ENCODE results near the gene C3.

DNA sequence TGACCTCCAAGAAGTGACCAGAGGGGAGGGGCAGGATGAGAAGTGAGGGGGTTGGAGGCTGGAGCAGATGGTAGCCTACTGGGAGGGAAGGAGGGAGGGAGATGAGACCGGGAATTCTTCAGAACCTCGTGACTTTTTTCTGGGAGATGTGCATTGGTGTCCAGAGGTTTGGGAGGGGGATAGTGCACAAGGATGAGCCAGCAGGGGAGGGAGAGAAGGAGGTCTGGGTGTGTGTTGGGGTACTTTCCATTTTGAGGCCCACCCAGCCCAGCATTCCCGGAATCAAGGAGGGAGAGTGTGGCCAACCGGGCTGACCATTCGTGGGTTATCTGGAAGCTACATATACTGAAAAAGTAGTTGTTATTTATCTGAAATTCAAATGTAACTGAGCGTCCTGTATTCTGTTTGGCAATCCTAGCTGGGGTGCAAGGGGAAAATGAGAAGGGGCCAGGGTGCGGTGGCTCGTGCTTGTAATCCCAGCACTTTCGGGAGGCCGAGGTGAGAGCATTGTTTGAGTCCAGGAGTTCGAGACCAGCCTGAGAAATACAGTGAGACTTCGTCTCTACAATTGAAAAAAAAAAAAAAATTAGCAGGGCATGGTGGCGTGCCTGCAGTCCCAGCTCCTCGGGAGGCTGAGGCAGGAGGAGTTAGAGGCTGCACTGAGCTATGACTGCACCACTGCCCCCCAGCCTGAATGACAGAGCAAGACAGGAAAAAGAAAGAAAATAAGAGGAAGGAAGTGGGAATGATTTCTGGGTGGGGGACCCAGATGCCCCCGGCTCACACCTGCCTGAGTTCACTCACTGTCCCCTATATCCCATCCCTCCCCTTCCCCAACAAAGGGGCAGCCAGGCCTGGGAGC is 4.4 kb upstream of the C3 start:
- TF ChIP-seq EP300 (IDR thresholded peaks at IDR 0.05): no peak
- TF ChIP-seq, protein P1, sequence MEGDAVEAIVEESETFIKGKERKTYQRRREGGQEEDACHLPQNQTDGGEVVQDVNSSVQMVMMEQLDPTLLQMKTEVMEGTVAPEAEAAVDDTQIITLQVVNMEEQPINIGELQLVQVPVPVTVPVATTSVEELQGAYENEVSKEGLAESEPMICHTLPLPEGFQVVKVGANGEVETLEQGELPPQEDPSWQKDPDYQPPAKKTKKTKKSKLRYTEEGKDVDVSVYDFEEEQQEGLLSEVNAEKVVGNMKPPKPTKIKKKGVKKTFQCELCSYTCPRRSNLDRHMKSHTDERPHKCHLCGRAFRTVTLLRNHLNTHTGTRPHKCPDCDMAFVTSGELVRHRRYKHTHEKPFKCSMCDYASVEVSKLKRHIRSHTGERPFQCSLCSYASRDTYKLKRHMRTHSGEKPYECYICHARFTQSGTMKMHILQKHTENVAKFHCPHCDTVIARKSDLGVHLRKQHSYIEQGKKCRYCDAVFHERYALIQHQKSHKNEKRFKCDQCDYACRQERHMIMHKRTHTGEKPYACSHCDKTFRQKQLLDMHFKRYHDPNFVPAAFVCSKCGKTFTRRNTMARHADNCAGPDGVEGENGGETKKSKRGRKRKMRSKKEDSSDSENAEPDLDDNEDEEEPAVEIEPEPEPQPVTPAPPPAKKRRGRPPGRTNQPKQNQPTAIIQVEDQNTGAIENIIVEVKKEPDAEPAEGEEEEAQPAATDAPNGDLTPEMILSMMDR (IDR thresholded peaks at IDR 0.05): no peak
- no peak for TF ChIP-seq POLR2A (IDR thresholded peaks at IDR 0.05)
